HL-60 (cell line): Measurements from ENCODE around the gene CCDC24.

Experiments used
- DNase-seq, 2 experiments: peaks; one replicate each; pipeline ENCODE4 v3.0.0-alpha.2; 2010 to 2020; ENCODE audit warnings: low read depth in 1 of 2, low spot score in 1 of 2
- H3K27ac ChIP-seq: fragments of 250-450 bp; sonication (Bioruptor Pico); replicated peaks from 2 replicates; pipeline ENCODE4 v1.5.1; 2020; ENCODE audit warnings: mild to moderate bottlenecking, moderate library complexity
- H3K27me3 ChIP-seq: fragments of 250-450 bp; sonication (Bioruptor Pico); 2 replicates; pipeline ENCODE4 v1.5.1; 2021; ENCODE audit warnings: mild to moderate bottlenecking, moderate library complexity; ENCODE audit not compliant: insufficient read depth, poor library complexity, severe bottlenecking
- H3K4me3 ChIP-seq: replicated peaks from 2 replicates; pipeline ENCODE4 v1.5.1; 2011; ENCODE audit warnings: mild to moderate bottlenecking, control low read depth, low read length; ENCODE audit not compliant: insufficient read depth
- GABPA ChIP-seq: IDR thresholded peaks from 2 replicates; pipeline ENCODE4 v1.6.1; 2012; ENCODE audit warnings: low read depth
- POLR2AphosphoS5 ChIP-seq: IDR thresholded peaks from 2 replicates; pipeline ENCODE4 v1.6.1; 2012; ENCODE audit warnings: low read depth
- SPI1 ChIP-seq: IDR thresholded peaks from 2 replicates; pipeline ENCODE4 v1.6.1; 2012; ENCODE audit warnings: low read depth, mild to moderate bottlenecking, borderline replicate concordance
- TF ChIP-seq, protein P1 (sequence below): IDR thresholded peaks from one replicate; pipeline ENCODE4 v1.5.1; 2011; ENCODE audit warnings: low read length, control low read depth, inconsistent platforms; ENCODE audit not compliant: insufficient read depth
- TF ChIP-seq, protein P2 (sequence below): IDR thresholded peaks from 2 replicates; pipeline ENCODE4 v1.6.1; 2012; ENCODE audit warnings: low read depth; ENCODE audit not compliant: insufficient replicate concordance

CCDC24 gene

DNA sequence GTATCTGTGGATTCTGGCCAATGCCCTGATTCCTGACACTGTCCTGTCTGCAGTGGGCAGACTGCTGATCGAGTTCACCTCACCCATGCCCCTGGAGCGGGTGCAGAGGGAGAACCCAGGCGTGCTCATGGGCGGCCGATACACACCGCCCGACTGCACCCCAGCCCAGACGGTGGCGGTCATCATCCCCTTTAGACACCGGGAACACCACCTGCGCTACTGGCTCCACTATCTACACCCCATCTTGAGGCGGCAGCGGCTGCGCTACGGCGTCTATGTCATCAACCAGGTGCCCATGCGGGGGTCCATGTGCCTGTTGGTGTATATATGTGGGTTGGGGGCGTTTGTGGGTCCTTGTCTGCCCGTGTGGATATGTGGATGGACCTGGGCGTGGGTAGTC, 9.8 kb upstream of the CCDC24 start:
- DNase-seq: no peak
- Histone ChIP-seq H3K27me3 (no peaks in the 10 kb centered on the region), H3K27ac (no peak overlapping the region), H3K4me3 (no peak overlapping the region)
- TF ChIP-seq, protein P1, sequence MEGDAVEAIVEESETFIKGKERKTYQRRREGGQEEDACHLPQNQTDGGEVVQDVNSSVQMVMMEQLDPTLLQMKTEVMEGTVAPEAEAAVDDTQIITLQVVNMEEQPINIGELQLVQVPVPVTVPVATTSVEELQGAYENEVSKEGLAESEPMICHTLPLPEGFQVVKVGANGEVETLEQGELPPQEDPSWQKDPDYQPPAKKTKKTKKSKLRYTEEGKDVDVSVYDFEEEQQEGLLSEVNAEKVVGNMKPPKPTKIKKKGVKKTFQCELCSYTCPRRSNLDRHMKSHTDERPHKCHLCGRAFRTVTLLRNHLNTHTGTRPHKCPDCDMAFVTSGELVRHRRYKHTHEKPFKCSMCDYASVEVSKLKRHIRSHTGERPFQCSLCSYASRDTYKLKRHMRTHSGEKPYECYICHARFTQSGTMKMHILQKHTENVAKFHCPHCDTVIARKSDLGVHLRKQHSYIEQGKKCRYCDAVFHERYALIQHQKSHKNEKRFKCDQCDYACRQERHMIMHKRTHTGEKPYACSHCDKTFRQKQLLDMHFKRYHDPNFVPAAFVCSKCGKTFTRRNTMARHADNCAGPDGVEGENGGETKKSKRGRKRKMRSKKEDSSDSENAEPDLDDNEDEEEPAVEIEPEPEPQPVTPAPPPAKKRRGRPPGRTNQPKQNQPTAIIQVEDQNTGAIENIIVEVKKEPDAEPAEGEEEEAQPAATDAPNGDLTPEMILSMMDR: no peak
- TF ChIP-seq POLR2AphosphoS5 (no peak), SPI1 (no peak)
- TF ChIP-seq, protein P2, sequence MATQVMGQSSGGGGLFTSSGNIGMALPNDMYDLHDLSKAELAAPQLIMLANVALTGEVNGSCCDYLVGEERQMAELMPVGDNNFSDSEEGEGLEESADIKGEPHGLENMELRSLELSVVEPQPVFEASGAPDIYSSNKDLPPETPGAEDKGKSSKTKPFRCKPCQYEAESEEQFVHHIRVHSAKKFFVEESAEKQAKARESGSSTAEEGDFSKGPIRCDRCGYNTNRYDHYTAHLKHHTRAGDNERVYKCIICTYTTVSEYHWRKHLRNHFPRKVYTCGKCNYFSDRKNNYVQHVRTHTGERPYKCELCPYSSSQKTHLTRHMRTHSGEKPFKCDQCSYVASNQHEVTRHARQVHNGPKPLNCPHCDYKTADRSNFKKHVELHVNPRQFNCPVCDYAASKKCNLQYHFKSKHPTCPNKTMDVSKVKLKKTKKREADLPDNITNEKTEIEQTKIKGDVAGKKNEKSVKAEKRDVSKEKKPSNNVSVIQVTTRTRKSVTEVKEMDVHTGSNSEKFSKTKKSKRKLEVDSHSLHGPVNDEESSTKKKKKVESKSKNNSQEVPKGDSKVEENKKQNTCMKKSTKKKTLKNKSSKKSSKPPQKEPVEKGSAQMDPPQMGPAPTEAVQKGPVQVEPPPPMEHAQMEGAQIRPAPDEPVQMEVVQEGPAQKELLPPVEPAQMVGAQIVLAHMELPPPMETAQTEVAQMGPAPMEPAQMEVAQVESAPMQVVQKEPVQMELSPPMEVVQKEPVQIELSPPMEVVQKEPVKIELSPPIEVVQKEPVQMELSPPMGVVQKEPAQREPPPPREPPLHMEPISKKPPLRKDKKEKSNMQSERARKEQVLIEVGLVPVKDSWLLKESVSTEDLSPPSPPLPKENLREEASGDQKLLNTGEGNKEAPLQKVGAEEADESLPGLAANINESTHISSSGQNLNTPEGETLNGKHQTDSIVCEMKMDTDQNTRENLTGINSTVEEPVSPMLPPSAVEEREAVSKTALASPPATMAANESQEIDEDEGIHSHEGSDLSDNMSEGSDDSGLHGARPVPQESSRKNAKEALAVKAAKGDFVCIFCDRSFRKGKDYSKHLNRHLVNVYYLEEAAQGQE: no peak

DNA sequence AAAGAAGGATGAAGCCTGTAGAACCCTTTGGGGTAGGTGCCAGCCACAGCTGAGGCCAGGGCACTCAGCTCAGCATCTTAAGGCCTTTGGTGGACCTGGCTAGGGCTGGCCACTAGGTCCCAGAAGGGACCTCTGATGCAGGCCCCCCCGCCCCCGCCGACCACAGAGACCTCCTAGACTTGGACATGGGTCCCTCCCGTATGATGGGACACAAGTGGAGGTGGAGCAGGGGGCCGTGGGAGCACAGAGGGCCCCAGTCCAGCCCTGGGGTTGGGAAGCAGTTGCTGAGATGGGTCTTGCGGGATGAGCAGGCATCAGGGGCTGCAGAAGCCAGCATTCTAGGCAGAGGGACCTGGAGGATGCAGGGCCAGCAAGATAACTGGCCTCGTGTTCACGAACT, 9.2 kb upstream of the CCDC24 start:
- TF ChIP-seq, protein P2: no peak
- TF ChIP-seq, protein P1: no peak
- TF ChIP-seq POLR2AphosphoS5 (no peak), GABPA (no peak), SPI1 (no peak)
- H3K27me3 ChIP-seq: no peaks in the 10 kb centered on the region
- no peak overlapping the region for H3K4me3 ChIP-seq
- H3K27ac ChIP-seq: no peak overlapping the region
- DNase-seq: no peak

DNA sequence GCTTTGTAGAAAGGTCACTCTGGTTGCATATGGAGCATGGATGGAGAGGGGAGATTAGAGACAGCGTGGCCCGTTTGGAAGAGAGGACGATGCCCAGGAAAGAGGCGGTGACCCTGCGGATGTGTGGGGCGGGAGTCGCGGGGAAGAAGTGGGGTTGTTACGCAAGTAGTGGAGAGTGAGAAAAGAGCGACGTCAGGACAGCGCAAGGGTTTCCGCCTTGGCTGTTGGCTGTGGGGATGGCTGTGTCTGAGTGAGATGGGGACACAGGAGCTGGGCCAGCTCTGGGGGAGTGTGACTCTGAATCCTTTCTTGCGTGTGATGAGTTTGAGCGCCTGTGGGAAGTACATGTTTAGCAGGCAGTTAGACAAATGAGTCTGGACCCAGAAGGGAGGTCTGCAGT, 8.6 kb upstream of the CCDC24 start:
- no peak overlapping the region for H3K4me3 ChIP-seq
- H3K27ac ChIP-seq: no peak overlapping the region
- TF ChIP-seq, protein P2: no peak
- TF ChIP-seq, protein P1: no peak
- TF ChIP-seq SPI1: no peak
- no peaks in the 10 kb centered on the region for H3K27me3 ChIP-seq
- DNase-seq: peak; percentile 50 to 58
